T-cell (primary cell): ENCODE data around the gene IGFBP4. TPM values are rescaled to one million over a fixed set of nuclear protein-coding genes. Genes with fewer than 3 reads are reported as not detected.
A peak's percentile ranks its signal among the peaks of the same experiment; 100 is the strongest.
"Not testable (repeated sequence)": the region's sequence is repeated elsewhere in the genome, so short reads cannot be mapped to it uniquely, and the experiment has no call there.

Experiments
- ATAC-seq, 4 experiments: fragments of 200-7000 bp in 3 of 4; fragments of 150-1000 bp in 1 of 4; cut with Tn5 transposase; replicated peaks in 1 of 4; 1 replicate in 3 of 4; 2 replicates in 1 of 4; pipeline ENCODE4 v1.10.0; 2021; ENCODE audit warnings: moderate library complexity in 3 of 4, mild to moderate bottlenecking in 2 of 4, moderate number of reproducible peaks in 1 of 4
- CTCF ChIA-PET, 2 donors: fragments of 300-600 bp; sonication (Branson Sonifier 250); formaldehyde crosslinking; loops; one replicate each; lab custom pipeline; 2022; ENCODE audit warnings: antibody characterized with exemption in 2 of 2; lab: Charles Lee
- POLR2A ChIA-PET, 2 donors: fragments of 300-600 bp; sonication (Branson Sonifier 250); formaldehyde crosslinking; loops; one replicate each; lab custom pipeline; 2022; ENCODE audit warnings: antibody characterized with exemption in 2 of 2; lab: Charles Lee
- DNase-seq, 35 experiments: peaks; one replicate each; pipeline versions ENCODE4 v3.0.0 to v3.0.0-alpha.2; 2013 to 2023
- H3K27ac ChIP-seq: one replicate; pipeline ENCODE4 v1.5.1; 2013; ENCODE audit warnings: low read length
- H3K27me3 ChIP-seq, 2 experiments: replicated peaks in 1 of 2; 1 replicate in 1 of 2; 2 replicates in 1 of 2; pipeline versions ENCODE4 v1.6.1 to v1.7.0; 2013; ENCODE audit warnings: low read length in 1 of 2, mixed read lengths in 1 of 2; ENCODE audit not compliant: control insufficient read depth in 2 of 2, insufficient read depth in 2 of 2; ENCODE audit errors: extremely low read depth in 1 of 2
- H3K36me3 ChIP-seq, 2 donors: 1 replicate in 1 of 2; 2 replicates in 1 of 2; pipeline versions ENCODE4 v1.6.1 to v1.7.0; 2013; ENCODE audit warnings: low read length in 1 of 2; ENCODE audit not compliant: control insufficient read depth in 2 of 2, insufficient read depth in 1 of 2; ENCODE audit errors: extremely low read depth in 1 of 2
- H3K4me1 ChIP-seq, 2 experiments: 1 replicate in 1 of 2; 2 replicates in 1 of 2; pipeline versions ENCODE4 v1.6.1 to v1.7.0; 2013; ENCODE audit warnings: low read length in 2 of 2, mixed read lengths in 1 of 2; ENCODE audit not compliant: insufficient read depth in 2 of 2, control insufficient read depth in 1 of 2; ENCODE audit errors: extremely low read depth in 1 of 2
- H3K4me3 ChIP-seq, 2 donors: 1 replicate in 1 of 2; 2 replicates in 1 of 2; pipeline versions ENCODE4 v1.5.1 to v1.7.0; 2013; ENCODE audit warnings: mild to moderate bottlenecking in 2 of 2, low read length in 1 of 2, moderate library complexity in 1 of 2; ENCODE audit not compliant: control insufficient read depth in 1 of 2; ENCODE audit errors: extremely low read depth in 1 of 2
- H3K9me3 ChIP-seq: 2 replicates; pipeline ENCODE4 v1.7.0; 2013
- H3K27ac Mint-ChIP-seq, 2 donors: one replicate each; pipeline ENCODE4 v1.8.0; 2020 to 2021; ENCODE audit warnings: mild to moderate bottlenecking in 2 of 2, mixed read lengths in 2 of 2
- H3K27me3 Mint-ChIP-seq, 2 donors: one replicate each; pipeline ENCODE4 v1.8.0; 2021 to 2022; ENCODE audit warnings: mixed read lengths in 2 of 2
- H3K36me3 Mint-ChIP-seq: one replicate; pipeline ENCODE4 v1.8.0; 2021; ENCODE audit warnings: mixed read lengths
- H3K4me1 Mint-ChIP-seq, 3 donors: one replicate each; pipeline ENCODE4 v1.8.0; 2020 to 2022; ENCODE audit warnings: mixed read lengths in 3 of 3, mild to moderate bottlenecking in 1 of 3
- H3K4me3 Mint-ChIP-seq, 3 donors: one replicate each; pipeline ENCODE4 v1.8.0; 2020 to 2022; ENCODE audit warnings: mild to moderate bottlenecking in 3 of 3, mixed read lengths in 3 of 3, moderate library complexity in 3 of 3
- H3K9me3 Mint-ChIP-seq, 3 donors: one replicate each; pipeline ENCODE4 v1.8.0; 2020 to 2022; ENCODE audit warnings: mixed read lengths in 3 of 3
- WGBS: methylation state at CpG from one replicate; pipeline ENCODE4 v1.1.5; 2013; ENCODE audit warnings: missing lambda C conversion rate; ENCODE audit not compliant: insufficient coverage; 5-methylcytosine and 5-hydroxymethylcytosine counted together
- total RNA-seq, 35 experiments: library from RNA in 6 of 35; stranded (reverse) in 6 of 35; fragments of 120-200 nt in 1 of 35; gene quantifications; one replicate each; pipeline versions ENCODE4 v1.2.1 to v1.2.4 and lab custom pipeline; 2013 to 2026

Gene IGFBP4
- total RNA-seq, result 10 to 100 TPM in 3 of 5 donors, 1 to 10 TPM in 2; 4.0 to 12.3 (median 11.3) TPM
- total RNA-seq (2013), result 3.8 TPM
- total RNA-seq (lab: John Stamatoyannopoulos, UW), result 0.95 to 11.3 (median 4.0) reads per million in 29 experiments

DNA sequence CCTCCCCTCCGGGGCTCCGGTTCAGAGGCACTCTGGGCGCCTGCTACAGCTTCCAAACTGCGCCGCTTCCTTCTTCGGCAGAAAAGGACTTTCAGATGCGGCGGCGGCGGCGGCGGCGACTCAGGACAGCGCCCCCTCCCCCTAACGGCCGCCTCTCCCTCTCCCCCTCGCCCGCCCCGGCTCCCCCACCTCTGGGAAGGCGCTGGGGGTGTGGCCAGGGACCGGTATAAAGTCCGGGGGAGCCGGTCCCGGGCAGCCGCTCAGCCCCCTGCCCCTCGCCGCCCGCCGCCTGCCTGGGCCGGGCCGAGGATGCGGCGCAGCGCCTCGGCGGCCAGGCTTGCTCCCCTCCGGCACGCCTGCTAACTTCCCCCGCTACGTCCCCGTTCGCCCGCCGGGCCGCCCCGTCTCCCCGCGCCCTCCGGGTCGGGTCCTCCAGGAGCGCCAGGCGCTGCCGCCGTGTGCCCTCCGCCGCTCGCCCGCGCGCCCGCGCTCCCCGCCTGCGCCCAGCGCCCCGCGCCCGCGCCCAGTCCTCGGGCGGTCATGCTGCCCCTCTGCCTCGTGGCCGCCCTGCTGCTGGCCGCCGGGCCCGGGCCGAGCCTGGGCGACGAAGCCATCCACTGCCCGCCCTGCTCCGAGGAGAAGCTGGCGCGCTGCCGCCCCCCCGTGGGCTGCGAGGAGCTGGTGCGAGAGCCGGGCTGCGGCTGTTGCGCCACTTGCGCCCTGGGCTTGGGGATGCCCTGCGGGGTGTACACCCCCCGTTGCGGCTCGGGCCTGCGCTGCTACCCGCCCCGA is at the start of gene IGFBP4:
Gene IGFBP4, plus strand, starts transcription at position 255 of the 792 bp plus-strand sequence. Its CDS starts 286 bp downstream, at position 541.
- peaks cover 0 to 26% of the 10 kb centered on the region in 2 experiments for H3K27me3 ChIP-seq

DNA sequence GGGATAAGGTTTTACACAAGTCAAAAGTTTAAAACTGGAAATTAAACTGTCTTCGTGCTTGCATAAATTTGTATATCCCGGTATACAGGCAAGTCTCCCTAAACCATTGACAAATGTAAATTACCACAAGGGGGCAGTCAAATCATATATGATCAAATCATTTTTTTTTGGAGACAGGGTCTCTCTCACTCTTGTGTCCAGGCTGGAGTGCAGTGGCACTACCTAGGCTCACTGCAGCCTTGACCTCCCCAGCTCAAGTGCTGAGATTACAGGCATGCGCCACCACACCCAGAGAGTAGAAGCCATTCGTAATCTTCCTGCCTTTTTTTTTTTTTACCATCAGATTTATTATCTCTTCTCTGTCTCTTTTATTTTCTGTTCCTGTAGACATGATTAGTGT is 44.1 kb upstream of the IGFBP4 start:
- H3K27ac Mint-ChIP-seq, result peak overlapping the region in 1 of 2 donors; percentile 70
- Histone ChIP-seq H3K27me3 (no peaks in the 10 kb centered on the region), H3K27ac (no peak overlapping the region), H3K9me3 (no peaks in the 10 kb centered on the region), H3K36me3 (no peaks in the 10 kb centered on the region), H3K4me1 (peaks cover 0 to 2% of the 10 kb centered on the region in 2 experiments), H3K4me3 (no peak overlapping the region)
- ChIA-PET POLR2A (no interaction called here), CTCF (interaction anchor here (0.6 to 3.5 kb wide), 10 partner anchors 14 to 409 kb away, joined by 3 to 32 read pairs (median 4); partner anchors contain the start of gene TOP2A (in 1 of the 2))
- no peaks in the 10 kb centered on the region for H3K9me3 Mint-ChIP-seq
- H3K27me3 Mint-ChIP-seq, result no peaks in the 10 kb centered on the region
- peaks cover 14 to 28% (median 22%) of the 10 kb centered on the region in 3 donors for H3K4me1 Mint-ChIP-seq
- ATAC-seq (peak in 3 of 4 experiments; percentile 29 to 74 (median 54)), DNase-seq (peak in 4 of 35 experiments; percentile 11 to 77 (median 13))
- H3K4me3 Mint-ChIP-seq, result no peak overlapping the region
- 100% methylated on average over 1 of the region's 4 CpGs for WGBS
- H3K36me3 Mint-ChIP-seq, result no peaks in the 10 kb centered on the region

More for the DNA sequence above, at the start of gene IGFBP4:
- POLR2A ChIA-PET, result no interaction called here
- peaks cover 30 to 45% (median 33%) of the 10 kb centered on the region in 3 donors for H3K4me1 Mint-ChIP-seq
- 1% methylated on average over 88 of the region's 98 CpGs for WGBS
- H3K9me3 Mint-ChIP-seq, result no peaks in the 10 kb centered on the region
- no peaks in the 10 kb centered on the region for H3K36me3 ChIP-seq
- H3K4me3 ChIP-seq, result peak within 1 kb of the TSS; percentile 52 to 55
- peaks cover 2 to 41% of the 10 kb centered on the region in 2 experiments for H3K4me1 ChIP-seq
- no peaks in the 10 kb centered on the region for H3K36me3 Mint-ChIP-seq
- no peak within 1 kb of the TSS for H3K27ac ChIP-seq
- DNase-seq (peak in 34 of 35 experiments; percentile 17 to 79 (median 51)), ATAC-seq (peak; percentile 81 to 87 (median 86))
- H3K9me3 ChIP-seq, result no peaks in the 10 kb centered on the region
- CTCF ChIA-PET, result interaction anchor here in 1 of 2 donors (0.7 to 1.7 kb wide), 5 partner anchors 9 to 90 kb away, joined by 3 to 8 read pairs (median 5); partner anchors contain the start of gene TOP2A
- peak within 1 kb of the TSS; percentile 63 to 79 (median 77) for H3K4me3 Mint-ChIP-seq
- peak within 1 kb of the TSS; percentile 75 to 88 for H3K27ac Mint-ChIP-seq
- peaks cover 0 to 3% of the 10 kb centered on the region in 2 donors for H3K27me3 Mint-ChIP-seq

DNA sequence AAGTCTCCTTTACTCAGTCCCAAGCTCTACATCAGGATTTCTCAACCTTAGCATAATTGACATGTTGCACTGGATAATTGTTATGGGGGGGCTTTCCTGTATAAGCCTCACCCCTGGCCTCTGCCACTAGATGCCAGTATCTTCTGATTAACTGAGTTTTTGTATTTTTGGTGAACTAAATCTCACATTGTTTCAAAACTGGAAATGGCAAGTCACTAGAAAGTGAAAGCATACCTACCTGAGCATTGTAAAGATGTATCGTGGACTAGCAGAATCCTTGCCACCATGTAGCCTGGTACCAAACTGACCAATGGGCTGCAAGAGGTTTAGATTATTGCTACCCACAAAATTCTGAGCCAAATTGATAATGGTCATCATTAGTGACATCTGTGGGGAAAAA is 40.6 kb upstream of the IGFBP4 start:
- ChIA-PET CTCF (interaction anchor here (0.5 to 1.5 kb wide), 6 partner anchors 9 to 213 kb away, joined by 3 to 6 read pairs (median 4); no protein-coding TSS in a partner anchor), POLR2A (interaction anchor here (0.6 to 1.3 kb wide), 3 partner anchors 13 to 243 kb away, joined by 3 to 4 read pairs (median 3); no protein-coding TSS in a partner anchor)
- Histone ChIP-seq H3K4me1 (peaks cover 0 to 2% of the 10 kb centered on the region in 2 experiments), H3K27me3 (no peaks in the 10 kb centered on the region), H3K36me3 (no peaks in the 10 kb centered on the region), H3K9me3 (no peaks in the 10 kb centered on the region), H3K27ac (peak overlapping the region; percentile 20), H3K4me3 (peak overlapping the region in 1 of 2 donors; percentile 14)
- Mint-ChIP-seq H3K9me3 (no peaks in the 10 kb centered on the region), H3K36me3 (no peaks in the 10 kb centered on the region), H3K27me3 (no peaks in the 10 kb centered on the region), H3K4me1 (peaks cover 14 to 30% (median 23%) of the 10 kb centered on the region in 3 donors), H3K4me3 (peak overlapping the region; percentile 15 to 67 (median 39)), H3K27ac (peak overlapping the region; percentile 17 to 64)
- 40% methylated on average over 1 of the region's 1 CpG for WGBS
- DNase-seq, result peak in 3 of 35 experiments; percentile 6 to 39 (median 13)
- peak; percentile 32 to 75 (median 62) for ATAC-seq

DNA sequence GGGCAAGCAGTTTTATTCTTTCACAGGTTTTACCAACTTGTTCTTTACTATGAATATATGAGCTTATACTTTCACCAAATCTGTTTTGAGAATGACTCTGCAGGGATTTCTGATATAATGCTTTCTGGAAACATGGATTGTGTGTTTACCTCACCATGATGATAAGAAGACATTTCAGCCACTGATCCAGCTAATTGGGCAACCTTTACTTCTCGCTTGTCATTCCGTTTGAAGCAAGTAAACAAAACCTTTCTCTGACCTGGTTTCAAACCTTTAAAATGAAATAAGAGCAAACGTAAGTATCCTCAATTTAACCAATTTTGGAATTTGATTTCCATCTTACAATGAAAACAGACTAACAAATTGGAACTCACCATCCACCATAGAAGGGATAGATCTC is 39.2 kb upstream of the IGFBP4 start:
- POLR2A ChIA-PET, result no interaction called here
- ATAC-seq (no peak), DNase-seq (no peak)
- Histone ChIP-seq H3K4me1 (peaks cover 0 to 2% of the 10 kb centered on the region in 2 experiments), H3K36me3 (no peaks in the 10 kb centered on the region), H3K27ac (no peak overlapping the region), H3K27me3 (no peaks in the 10 kb centered on the region), H3K4me3 (no peak overlapping the region), H3K9me3 (no peaks in the 10 kb centered on the region)
- Mint-ChIP-seq H3K4me1 (peaks cover 14 to 30% (median 23%) of the 10 kb centered on the region in 3 donors), H3K27ac (peak overlapping the region in 1 of 2 donors; percentile 44), H3K9me3 (no peaks in the 10 kb centered on the region), H3K27me3 (no peaks in the 10 kb centered on the region), H3K36me3 (no peaks in the 10 kb centered on the region), H3K4me3 (no peak overlapping the region)
- CTCF ChIA-PET, result interaction anchor here in 1 of 2 donors (0.5 to 1.5 kb wide), 4 partner anchors 12 to 105 kb away, joined by 4 to 9 read pairs (median 4); no protein-coding TSS in a partner anchor
- WGBS, result 100% methylated on average over 2 of the region's 3 CpGs

DNA sequence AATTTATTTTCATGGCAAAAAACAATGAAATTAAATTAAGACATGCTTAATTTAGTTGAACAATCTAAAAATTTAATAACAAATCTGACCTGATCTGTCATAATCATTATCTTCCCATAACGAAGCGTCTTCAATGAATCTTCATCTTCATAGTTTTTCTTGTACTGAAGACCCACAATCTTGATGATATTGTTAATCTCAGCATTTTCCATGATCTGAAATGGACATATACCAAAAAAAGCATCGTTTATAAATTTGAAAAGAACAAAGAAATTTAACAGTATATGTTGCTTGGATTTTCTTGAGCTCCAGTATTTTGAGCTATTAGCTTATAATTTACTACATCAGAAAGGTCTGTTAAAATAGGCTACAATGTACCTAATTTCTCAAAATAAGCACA is 35.8 kb upstream of the IGFBP4 start:
- POLR2A ChIA-PET, result interaction anchor here in 1 of 2 donors (0.6 to 1.0 kb wide), 2 partner anchors 19 to 1313 kb away, joined by 3 read pairs; no protein-coding TSS in a partner anchor

DNA sequence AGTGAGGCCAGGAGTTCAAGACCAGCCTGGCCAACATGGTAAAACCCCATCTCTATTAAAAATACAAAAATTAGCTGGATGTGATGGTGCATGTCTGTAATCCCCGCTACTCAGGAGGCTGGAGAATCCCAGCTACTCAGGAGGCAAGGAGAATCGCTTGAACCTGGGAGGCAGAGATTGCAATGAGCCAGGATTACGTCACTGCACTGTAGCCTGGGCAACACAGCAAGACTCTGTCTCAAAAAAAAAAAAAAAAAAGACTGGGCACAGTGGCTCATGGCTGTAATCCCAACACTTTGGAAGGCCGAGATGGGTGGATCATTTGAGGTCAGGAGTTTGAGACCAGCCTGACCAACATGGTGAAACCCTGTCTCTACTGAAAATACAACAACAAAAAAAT is 33.7 kb upstream of the IGFBP4 start:
- H3K27ac Mint-ChIP-seq, H3K27me3 ChIP-seq, H3K27me3 Mint-ChIP-seq, H3K4me3 ChIP-seq, H3K4me1 Mint-ChIP-seq, H3K9me3 Mint-ChIP-seq, H3K4me1 ChIP-seq, CTCF ChIA-PET, DNase-seq, H3K9me3 ChIP-seq, H3K36me3 Mint-ChIP-seq, ATAC-seq, H3K27ac ChIP-seq, H3K36me3 ChIP-seq, H3K4me3 Mint-ChIP-seq: not testable (repeated sequence)
- 90% methylated on average over 2 of the region's 4 CpGs for WGBS
- POLR2A ChIA-PET, result interaction anchor here in 1 of 2 donors (0.7 to 1.1 kb wide), 2 partner anchors 8 to 148 kb away, joined by 10 to 14 read pairs; partner anchors contain the start of gene TOP2A

More for the DNA sequence above, 35.8 kb upstream of the IGFBP4 start:
- H3K4me3 Mint-ChIP-seq, result no peak overlapping the region
- WGBS, result 100% methylated on average over 2 of the region's 3 CpGs
- H3K4me1 Mint-ChIP-seq, result peaks cover 8 to 22% (median 16%) of the 10 kb centered on the region in 3 donors
- Histone ChIP-seq H3K27me3 (no peaks in the 10 kb centered on the region), H3K4me3 (no peak overlapping the region), H3K9me3 (no peaks in the 10 kb centered on the region), H3K27ac (no peak overlapping the region), H3K4me1 (peaks cover 0 to 2% of the 10 kb centered on the region in 2 experiments), H3K36me3 (no peaks in the 10 kb centered on the region)
- no peaks in the 10 kb centered on the region for H3K9me3 Mint-ChIP-seq
- no peak overlapping the region for H3K27ac Mint-ChIP-seq
- DNase-seq, result no peak
- H3K36me3 Mint-ChIP-seq, result no peaks in the 10 kb centered on the region
- CTCF ChIA-PET, result interaction anchor here (0.9 to 1.1 kb wide), 6 partner anchors 10 to 218 kb away, joined by 3 to 5 read pairs (median 3); partner anchors contain the start of gene TOP2A (in 1 of the 2)
- ATAC-seq, result no peak
- no peaks in the 10 kb centered on the region for H3K27me3 Mint-ChIP-seq
